Prostate gland (tissue), 2 donors: ENCODE results near the gene SF3B3. TPM values are rescaled to one million over a fixed set of nuclear protein-coding genes. Genes with fewer than 3 reads are reported as not detected.

Experiments used
- DNase-seq: peaks from one replicate; pipeline ENCODE4 v3.0.0-alpha.2; 2019; ENCODE audit warnings: low spot score
- H3K27ac ChIP-seq, 2 donors: fragments of 200-600 bp; sonication (generic); 2 replicates each; pipeline ENCODE4 v1.5.1; 2017 to 2019
- H3K27me3 ChIP-seq: fragments of 200-600 bp; sonication (generic); replicated peaks from 2 replicates; pipeline ENCODE4 v1.5.1; 2019; ENCODE audit not compliant: insufficient read depth
- H3K36me3 ChIP-seq, 2 donors: fragments of 200-600 bp; sonication (generic); 1 replicate in 1 of 2; 2 replicates in 1 of 2; pipeline versions ENCODE4 v1.5.1 to v1.8.1; 2017 to 2019
- H3K4me1 ChIP-seq: fragments of 200-600 bp; sonication (generic); replicated peaks from 2 replicates; pipeline ENCODE4 v1.5.1; 2019
- H3K4me3 ChIP-seq, 2 donors: fragments of 200-600 bp; sonication (generic); 2 replicates each; pipeline ENCODE4 v1.5.1; 2017 to 2019
- H3K9me3 ChIP-seq: fragments of 200-600 bp; sonication (generic); 2 replicates; pipeline ENCODE4 v1.5.1; 2017
- POLR2A ChIP-seq: fragments of 450-650 bp; IDR thresholded peaks from one replicate; pipeline ENCODE4 v1.6.1; 2016; ENCODE audit warnings: antibody characterized with exemption, mild to moderate bottlenecking
- POLR2AphosphoS5 ChIP-seq: sonication (generic); formaldehyde crosslinking; IDR thresholded peaks from one replicate; pipeline ENCODE4 v1.6.1; 2017; ENCODE audit warnings: antibody characterized with exemption
- WGBS: methylation state at CpG from one replicate; pipeline ENCODE4 v1.1.5; 2018; 5-methylcytosine and 5-hydroxymethylcytosine counted together
- intact Hi-C: fragments of 100-400 bp; cut with DNase I; formaldehyde crosslinking; loops from one replicate; pipeline ENCODE4 v1.14.2; 2022
- total RNA-seq, 2 donors: library from RNA; depleted of rRNA; stranded (reverse); fragments of >200 nt; gene quantifications; one replicate each; pipeline ENCODE4 v1.1.0, GENCODE V29; 2016
- TF ChIP-seq, protein P1 (sequence below), 4 experiments: fragments of 200-600 bp in 2 of 4; fragments of 450-650 bp in 2 of 4; sonication (generic) in 2 of 4; IDR thresholded peaks; 1 replicate in 3 of 4; 2 replicates in 1 of 4; pipeline ENCODE4 v1.5.1; 2016 to 2019; ENCODE audit warnings: antibody characterized with exemption in 4 of 4, mild to moderate bottlenecking in 2 of 4, moderate library complexity in 2 of 4

The SF3B3 gene
- total RNA-seq, 2 donors from 2014 or later, result 98.4 to 138 TPM

GRCh38 chr16:70483426-70483825, 40.2 kb upstream of the SF3B3 start:
- Histone ChIP-seq H3K27me3 (no peaks in the 10 kb centered on the region), H3K9me3 (no peaks in the 10 kb centered on the region), H3K27ac (no peak overlapping the region), H3K36me3 (peaks cover 2 to 16% of the 10 kb centered on the region in 2 donors), H3K4me3 (no peak overlapping the region), H3K4me1 (no peaks in the 10 kb centered on the region)
- TF ChIP-seq, protein P1, sequence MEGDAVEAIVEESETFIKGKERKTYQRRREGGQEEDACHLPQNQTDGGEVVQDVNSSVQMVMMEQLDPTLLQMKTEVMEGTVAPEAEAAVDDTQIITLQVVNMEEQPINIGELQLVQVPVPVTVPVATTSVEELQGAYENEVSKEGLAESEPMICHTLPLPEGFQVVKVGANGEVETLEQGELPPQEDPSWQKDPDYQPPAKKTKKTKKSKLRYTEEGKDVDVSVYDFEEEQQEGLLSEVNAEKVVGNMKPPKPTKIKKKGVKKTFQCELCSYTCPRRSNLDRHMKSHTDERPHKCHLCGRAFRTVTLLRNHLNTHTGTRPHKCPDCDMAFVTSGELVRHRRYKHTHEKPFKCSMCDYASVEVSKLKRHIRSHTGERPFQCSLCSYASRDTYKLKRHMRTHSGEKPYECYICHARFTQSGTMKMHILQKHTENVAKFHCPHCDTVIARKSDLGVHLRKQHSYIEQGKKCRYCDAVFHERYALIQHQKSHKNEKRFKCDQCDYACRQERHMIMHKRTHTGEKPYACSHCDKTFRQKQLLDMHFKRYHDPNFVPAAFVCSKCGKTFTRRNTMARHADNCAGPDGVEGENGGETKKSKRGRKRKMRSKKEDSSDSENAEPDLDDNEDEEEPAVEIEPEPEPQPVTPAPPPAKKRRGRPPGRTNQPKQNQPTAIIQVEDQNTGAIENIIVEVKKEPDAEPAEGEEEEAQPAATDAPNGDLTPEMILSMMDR (IDR thresholded peaks at IDR 0.05), result no peak
- TF ChIP-seq POLR2AphosphoS5 (no peak), POLR2A (no peak)
- 92% methylated on average over 5 of the region's 5 CpGs for WGBS
- intact Hi-C loops, result no loop called here
- DNase-seq, result no peak

DNA sequence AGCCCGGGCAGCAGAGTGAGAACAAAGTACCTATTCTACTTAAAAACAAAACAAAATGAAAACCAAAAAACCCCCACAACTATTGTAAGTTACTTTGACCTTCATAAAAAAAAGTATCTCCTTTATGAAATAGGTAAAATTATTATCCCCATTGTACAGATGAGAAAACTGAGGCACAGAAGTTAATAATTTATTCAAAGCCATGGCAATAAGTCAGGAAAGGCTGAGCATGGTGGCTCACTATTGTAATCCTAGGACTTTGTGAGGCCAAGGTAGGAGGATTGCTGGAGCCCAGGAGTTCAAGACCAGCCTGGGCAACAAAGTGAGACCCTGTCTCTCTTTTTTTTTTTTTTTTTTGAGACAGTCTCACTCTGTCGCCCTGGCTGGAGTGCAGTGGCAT, 38.7 kb upstream of the SF3B3 start:
- Histone ChIP-seq H3K9me3 (no peaks in the 10 kb centered on the region), H3K27me3 (no peaks in the 10 kb centered on the region), H3K36me3 (peaks cover 2 to 16% of the 10 kb centered on the region in 2 donors), H3K4me1 (no peaks in the 10 kb centered on the region), H3K27ac (no peak overlapping the region), H3K4me3 (no peak overlapping the region)
- intact Hi-C loops, result no loop called here
- WGBS, result 97% methylated on average over 2 of the region's 2 CpGs
- no peak for DNase-seq
- no peak for TF ChIP-seq POLR2A
- TF ChIP-seq, protein P1 (IDR thresholded peaks at IDR 0.05), result no peak
- TF ChIP-seq POLR2AphosphoS5, result no peak

DNA sequence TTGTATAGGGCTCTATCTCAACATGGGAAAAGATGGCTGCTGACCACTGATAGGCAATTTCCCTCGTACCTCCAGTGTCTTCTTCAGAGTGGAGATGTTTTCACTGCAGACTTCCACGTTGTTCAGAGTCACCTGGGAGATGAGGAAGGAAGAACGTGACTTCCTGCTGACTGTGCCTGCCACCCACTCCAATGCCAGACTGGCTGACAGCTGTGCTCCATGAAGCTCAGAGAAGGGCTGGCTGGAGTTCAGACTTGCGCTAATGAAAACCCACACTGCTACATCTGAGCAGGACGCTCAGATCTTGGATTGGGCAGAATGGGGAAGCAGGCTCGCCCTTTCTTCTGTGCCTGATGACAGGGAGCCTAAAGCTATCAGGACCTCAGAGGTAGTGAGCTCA, 33.4 kb upstream of the SF3B3 start:
- Histone ChIP-seq H3K27me3 (no peaks in the 10 kb centered on the region), H3K36me3 (no peaks in the 10 kb centered on the region), H3K27ac (no peak overlapping the region), H3K9me3 (no peaks in the 10 kb centered on the region), H3K4me1 (no peaks in the 10 kb centered on the region), H3K4me3 (no peak overlapping the region)
- TF ChIP-seq POLR2A (no peak), POLR2AphosphoS5 (no peak)
- TF ChIP-seq, protein P1 (IDR thresholded peaks at IDR 0.05), result no peak
- intact Hi-C loops, result no loop called here
- DNase-seq, result no peak
- 79% methylated on average over 6 of the region's 6 CpGs for WGBS

- peaks cover 7 to 11% of the 10 kb centered on the region in 2 donors for H3K36me3 ChIP-seq
- TF ChIP-seq POLR2A, result no peak
- H3K27me3 ChIP-seq, result no peaks in the 10 kb centered on the region
- intact Hi-C loops, result no loop called here
- no peak overlapping the region for H3K4me3 ChIP-seq
- no peak overlapping the region for H3K27ac ChIP-seq
- 87% methylated on average over 3 of the region's 3 CpGs for whole genome bisulfite sequencing
- H3K4me1 ChIP-seq, result no peaks in the 10 kb centered on the region
- no peak for DNase-seq
- H3K9me3 ChIP-seq, result no peaks in the 10 kb centered on the region
These were observed 29.8 kb upstream of the SF3B3 start for GRCh38 chr16:70493802-70494201.

- no peaks in the 10 kb centered on the region for H3K9me3 ChIP-seq
- no peaks in the 10 kb centered on the region for H3K4me1 ChIP-seq
- TF ChIP-seq, protein P1 (IDR thresholded peaks at IDR 0.05), result no peak
- TF ChIP-seq POLR2A (no peak), POLR2AphosphoS5 (no peak)
- no peaks in the 10 kb centered on the region for H3K27me3 ChIP-seq
- peaks cover 7 to 11% of the 10 kb centered on the region in 2 donors for H3K36me3 ChIP-seq
- H3K4me3 ChIP-seq, result no peak overlapping the region
- DNase-seq, result no peak
- no peak overlapping the region for H3K27ac ChIP-seq
- intact Hi-C loops, result no loop called here
- 76% methylated on average over 5 of the region's 5 CpGs for WGBS
These were observed 29.3 kb upstream of the SF3B3 start for GRCh38 chr16:70494202-70494770.
